Measurements from ENCODE around the gene SYNDIG1.

Gene SYNDIG1

GRCh38 chr20:24498641-24499040 is 29.2 kb downstream of the SYNDIG1 start:
- in situ Hi-C loops (cut with MboI; ENCODE audit: low sequenced_read_pairs, unreplicated experiment) = no loop called here
- TF ChIP-seq CTCF (IDR thresholded peaks at IDR 0.05; ENCODE audit: borderline replicate concordance, control extremely low read depth, extremely low read depth, insufficient read depth, missing control alignments) = no peak
- DNase-seq (ENCODE audit: low spot score) = no peak

DNA sequence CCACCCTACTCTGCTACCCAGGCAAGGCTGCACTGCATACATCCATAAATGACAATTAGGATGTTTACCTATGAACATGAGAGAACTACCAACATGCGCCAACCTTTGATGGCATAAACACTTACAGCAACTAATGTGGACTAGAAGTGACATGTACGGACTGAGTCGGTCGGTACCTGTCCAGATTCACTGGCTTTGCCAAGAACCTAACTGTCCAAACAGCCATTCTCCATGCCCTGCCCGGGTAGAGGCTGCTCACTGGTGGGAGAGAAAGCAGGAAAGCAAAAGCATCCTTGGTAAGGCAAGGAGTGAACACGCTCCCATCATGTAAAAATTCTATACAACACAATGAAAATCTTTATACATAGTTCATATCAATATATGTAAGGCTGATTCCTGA is 30.0 kb downstream of the SYNDIG1 start:
- in situ Hi-C loops (cut with MboI; ENCODE audit: low sequenced_read_pairs, unreplicated experiment) = no loop called here
- TF ChIP-seq CTCF (IDR thresholded peaks at IDR 0.05; ENCODE audit: borderline replicate concordance, control extremely low read depth, extremely low read depth, insufficient read depth, missing control alignments) = no peak
- no peak for DNase-seq (ENCODE audit: low spot score)

DNA sequence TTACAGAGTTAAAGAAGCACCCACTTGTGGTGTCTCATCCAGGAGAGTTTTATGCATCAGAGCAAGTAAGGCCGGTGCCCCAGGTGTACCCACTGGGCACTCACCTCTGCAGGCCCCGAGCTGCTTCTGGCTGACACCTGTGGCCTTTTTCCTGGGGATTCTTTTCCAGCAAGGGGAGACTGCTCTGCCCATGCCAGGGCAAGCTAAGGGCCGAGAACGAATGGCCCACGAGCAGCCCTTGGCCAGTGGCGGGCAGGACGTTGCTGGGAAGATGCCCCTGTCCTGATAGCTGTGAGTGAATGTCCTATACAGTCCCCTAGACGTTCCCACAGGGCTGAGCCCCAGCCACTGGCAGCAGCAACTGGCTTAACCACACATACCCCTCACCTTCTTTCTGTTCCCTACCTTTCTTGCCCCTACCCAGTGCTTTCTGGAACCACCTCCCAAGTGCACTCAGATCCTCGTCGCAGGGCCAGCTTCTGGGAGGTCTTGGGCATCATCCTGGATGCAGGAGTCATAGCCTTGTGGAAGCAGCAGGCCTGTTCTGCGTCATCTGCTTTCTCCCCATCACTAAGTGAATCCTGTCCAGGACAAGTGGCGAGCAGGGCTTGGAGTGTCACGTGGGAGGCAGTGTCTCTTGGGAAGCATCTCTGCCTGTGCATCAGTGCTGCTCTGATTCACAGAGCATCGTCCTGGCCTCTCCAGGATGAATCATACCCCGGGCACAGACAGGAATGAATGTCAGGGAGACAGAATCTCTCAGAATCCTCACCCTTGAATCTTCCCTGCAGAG is 32.5 kb downstream of the SYNDIG1 start:
- no peak for TF ChIP-seq CTCF (IDR thresholded peaks at IDR 0.05; ENCODE audit: borderline replicate concordance, control extremely low read depth, extremely low read depth, insufficient read depth, missing control alignments)
- no peak for DNase-seq (ENCODE audit: low spot score)

DNA sequence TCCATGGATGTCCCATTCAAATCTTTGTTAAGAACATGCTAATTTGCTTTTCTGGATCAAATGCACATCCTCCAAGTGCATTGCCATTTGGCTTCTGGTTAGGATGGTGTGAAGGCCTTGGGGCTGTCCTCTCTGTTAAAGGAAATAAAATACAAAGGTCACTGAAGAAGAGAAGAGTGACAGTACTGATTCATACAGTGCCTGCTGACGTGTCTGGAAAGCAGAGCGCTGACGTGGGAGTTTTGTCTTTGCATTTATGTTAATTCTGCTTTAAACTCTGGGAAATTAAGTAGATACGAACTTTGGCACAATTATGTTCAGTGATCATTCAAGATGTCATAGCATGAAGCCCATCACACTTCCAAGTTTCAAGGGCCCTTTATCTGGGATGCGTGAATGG is 33.2 kb downstream of the SYNDIG1 start:
- no peak for DNase-seq (ENCODE audit: low spot score)
- TF ChIP-seq CTCF (IDR thresholded peaks at IDR 0.05; ENCODE audit: borderline replicate concordance, control extremely low read depth, extremely low read depth, insufficient read depth, missing control alignments) = no peak
- in situ Hi-C loops (cut with MboI; ENCODE audit: low sequenced_read_pairs, unreplicated experiment) = no loop called here

More for the DNA sequence above, 32.5 kb downstream of the SYNDIG1 start:
- in situ Hi-C loops (cut with MboI; ENCODE audit: low sequenced_read_pairs, unreplicated experiment) = no loop called here

- DNase-seq (ENCODE audit: low spot score) = no peak
- in situ Hi-C loops (cut with MboI; ENCODE audit: low sequenced_read_pairs, unreplicated experiment) = no loop called here
- TF ChIP-seq CTCF (IDR thresholded peaks at IDR 0.05; ENCODE audit: borderline replicate concordance, control extremely low read depth, extremely low read depth, insufficient read depth, missing control alignments) = no peak
Measured at GRCh38 chr20:24503352-24503931, 34.0 kb downstream of the SYNDIG1 start.

GRCh38 chr20:24504331-24505285 is 35.2 kb downstream of the SYNDIG1 start:
- in situ Hi-C loops (cut with MboI; ENCODE audit: low sequenced_read_pairs, unreplicated experiment) = no loop called here
- no peak for DNase-seq (ENCODE audit: low spot score)
- no peak for TF ChIP-seq CTCF (IDR thresholded peaks at IDR 0.05; ENCODE audit: borderline replicate concordance, control extremely low read depth, extremely low read depth, insufficient read depth, missing control alignments)

All from GM13976 (cell line).